ENCODE results near the gene PSMC5. TPM values are rescaled to one million over a fixed set of nuclear protein-coding genes. Genes with fewer than 3 reads are reported as not detected.
A peak's percentile ranks its signal among the peaks of the same experiment; 100 is the strongest.

PSMC5 gene
- polyA plus RNA-seq, 4 donors: 179 to 189 (median 184) TPM

DNA sequence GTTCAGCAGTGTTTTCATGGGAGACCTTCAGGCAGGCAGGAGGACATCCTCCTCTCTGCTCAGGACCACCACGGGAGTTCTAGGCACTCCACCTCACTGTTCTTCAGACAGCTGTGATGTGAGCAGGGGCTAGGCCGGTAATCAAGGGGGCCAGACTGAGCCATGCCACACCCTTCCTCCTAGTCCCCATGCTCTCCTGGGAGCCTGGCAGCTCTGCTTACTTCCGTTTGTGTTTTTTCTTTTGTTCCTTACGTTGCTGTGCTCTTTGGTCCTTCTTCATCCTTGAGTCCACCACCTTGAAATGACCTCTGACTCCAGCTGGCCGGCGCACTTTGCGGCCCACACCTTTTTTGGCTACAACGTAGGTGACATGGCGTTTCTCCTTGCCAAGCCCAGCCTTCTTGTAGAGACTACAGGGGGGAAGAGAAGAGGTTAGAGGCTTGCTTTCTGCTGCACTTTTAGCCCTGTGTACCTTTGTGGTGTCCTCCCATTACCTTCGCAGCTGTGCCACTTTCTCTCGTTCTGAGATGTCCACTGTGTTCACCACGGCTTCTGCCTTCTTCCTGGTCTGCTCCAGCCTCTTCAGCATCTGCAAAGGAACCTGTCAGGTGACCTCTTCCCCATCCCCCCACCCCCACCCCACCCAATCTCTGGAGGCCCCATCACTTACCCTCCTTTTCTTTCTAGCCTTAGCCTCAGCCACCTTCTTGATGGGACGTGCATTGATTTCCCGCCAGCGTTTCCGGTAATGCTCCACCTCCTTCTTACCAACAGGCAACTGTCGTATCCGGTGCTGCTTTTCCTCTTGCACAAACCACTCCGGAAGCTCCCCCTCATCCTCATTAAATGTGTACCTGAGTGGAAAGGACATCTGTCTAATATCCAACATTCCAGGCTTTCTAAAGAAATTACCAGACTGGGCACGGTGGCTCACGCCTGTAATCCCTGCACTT lies 7.4 kb upstream of the PSMC5 start:
- DNase-seq (ENCODE audit: low read depth in 4 of 4, low spot score in 3 of 4): no peak

DNA sequence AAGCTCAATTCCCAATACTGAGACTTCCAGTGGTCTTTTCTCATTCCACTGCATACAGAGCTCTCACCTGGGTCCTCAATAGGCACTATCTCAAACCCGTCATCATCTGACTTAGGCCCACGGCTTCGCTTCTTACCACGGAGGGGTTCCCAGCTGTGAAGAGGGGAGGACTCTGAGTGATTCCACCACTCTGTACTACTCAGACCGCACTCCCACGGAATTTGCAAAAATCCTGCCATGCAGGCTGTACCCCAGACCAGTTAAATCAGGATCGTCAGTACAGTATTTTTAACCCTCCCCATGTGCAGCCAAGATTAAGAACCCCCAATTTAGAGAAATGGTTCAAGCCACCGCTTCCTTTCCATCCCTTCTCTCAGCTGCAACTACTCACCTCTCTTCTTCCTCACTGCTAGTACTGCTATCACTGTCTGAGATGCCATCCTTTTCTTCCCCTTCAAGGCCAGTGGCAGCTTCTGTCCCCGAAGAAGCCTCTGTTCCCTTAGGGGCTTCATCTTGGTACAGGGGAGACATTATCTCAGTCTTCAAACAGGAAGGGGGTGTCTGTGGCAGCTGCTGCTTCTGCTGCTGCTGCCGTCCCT lies 6.2 kb upstream of the PSMC5 start:
- no peak for DNase-seq (ENCODE audit: low read depth in 4 of 4, low spot score in 3 of 4)

DNA sequence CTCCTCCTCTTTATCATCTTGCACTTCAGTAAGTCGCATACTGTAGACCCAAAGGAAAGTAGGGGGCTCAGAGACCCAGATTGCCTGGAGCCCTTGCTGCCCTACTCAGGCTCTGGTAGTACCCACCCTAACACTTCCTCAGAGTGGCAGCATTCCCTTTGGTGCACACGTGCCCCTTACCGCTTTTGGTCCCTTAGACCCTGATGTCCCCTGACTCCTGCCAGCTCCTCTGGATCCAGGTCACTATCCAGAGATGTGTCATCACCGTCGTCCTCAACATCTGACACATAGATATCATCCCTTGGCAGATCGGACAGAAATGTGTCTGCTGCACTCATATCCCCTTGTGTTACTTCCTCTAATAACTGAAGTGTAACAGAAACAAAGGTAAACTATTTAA lies 5.4 kb upstream of the PSMC5 start:
- no peak for DNase-seq (ENCODE audit: low read depth in 4 of 4, low spot score in 3 of 4)

DNA sequence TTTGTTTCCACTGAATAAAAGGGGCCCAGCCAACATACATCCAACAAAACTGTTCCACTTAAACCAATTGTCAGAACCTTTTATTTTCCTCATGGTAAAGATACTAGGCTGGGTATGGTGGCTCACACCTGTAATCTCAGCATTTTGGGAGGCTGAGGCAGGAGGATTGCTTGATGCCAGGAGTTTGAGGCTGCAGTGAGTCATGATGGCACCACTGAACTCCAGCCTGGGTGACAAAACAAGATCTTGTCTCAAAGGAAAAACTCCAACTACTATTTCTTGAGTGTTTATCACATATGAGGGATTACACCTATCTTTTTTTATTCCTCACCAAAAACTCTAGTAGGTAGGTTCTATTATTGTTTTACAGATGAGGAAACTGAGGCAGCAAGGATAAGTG lies 4.7 kb upstream of the PSMC5 start:
- no peak for DNase-seq (ENCODE audit: low read depth in 4 of 4, low spot score in 3 of 4)

DNA sequence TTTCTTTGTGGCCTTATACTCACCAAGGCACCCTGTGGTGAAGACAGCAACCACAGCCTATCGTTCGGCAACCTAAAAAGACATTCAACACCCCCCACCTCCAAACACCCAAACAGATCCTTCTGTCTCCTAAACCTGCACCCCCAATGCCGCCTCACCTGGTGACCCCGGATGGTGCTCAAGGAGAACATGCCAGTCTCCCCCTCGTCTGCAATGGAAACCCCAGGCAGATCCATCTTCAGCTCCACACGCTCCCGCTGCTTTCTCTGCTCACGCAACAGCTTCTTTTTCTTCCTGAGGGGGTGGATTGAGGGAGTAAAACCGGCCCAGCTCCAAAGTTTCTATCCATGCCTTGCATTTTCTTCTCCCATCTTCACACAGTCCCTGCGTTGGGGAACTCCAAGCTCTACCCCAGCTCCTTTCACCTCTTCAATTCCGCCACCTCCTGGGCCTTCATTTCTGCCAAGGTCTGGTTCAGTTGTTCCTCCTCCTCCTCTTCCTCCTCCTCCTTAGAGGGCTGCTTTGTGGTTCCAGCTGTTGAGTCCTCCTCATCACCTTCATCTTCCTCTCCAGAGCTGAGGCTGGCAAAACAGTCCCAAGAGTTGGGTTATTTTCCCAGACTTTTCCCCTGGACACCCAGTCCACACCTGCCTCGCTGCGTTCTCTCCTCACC lies 3.4 kb upstream of the PSMC5 start:
- no peak for DNase-seq (ENCODE audit: low read depth in 4 of 4, low spot score in 3 of 4)

DNA sequence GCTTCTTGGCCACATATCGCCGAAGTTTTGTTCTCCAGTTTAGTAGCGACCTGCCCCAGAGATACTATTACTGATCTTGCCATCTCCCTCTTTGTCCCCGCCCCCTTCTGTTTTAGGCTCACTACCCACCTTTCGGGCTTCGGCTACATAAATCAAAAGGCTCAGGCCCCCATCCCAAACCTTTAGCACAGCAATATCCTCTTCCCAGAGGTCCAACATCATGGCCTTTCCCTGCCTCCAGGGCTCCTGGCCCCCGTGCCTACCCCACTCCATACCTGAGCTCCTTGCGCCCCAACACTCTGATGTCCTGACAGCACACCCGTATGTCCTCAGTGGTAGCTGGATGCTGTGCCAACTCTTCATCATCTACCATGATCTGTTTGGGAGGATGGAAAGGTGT lies 2.9 kb upstream of the PSMC5 start:
- no peak for DNase-seq (ENCODE audit: low read depth in 4 of 4, low spot score in 3 of 4)

DNA sequence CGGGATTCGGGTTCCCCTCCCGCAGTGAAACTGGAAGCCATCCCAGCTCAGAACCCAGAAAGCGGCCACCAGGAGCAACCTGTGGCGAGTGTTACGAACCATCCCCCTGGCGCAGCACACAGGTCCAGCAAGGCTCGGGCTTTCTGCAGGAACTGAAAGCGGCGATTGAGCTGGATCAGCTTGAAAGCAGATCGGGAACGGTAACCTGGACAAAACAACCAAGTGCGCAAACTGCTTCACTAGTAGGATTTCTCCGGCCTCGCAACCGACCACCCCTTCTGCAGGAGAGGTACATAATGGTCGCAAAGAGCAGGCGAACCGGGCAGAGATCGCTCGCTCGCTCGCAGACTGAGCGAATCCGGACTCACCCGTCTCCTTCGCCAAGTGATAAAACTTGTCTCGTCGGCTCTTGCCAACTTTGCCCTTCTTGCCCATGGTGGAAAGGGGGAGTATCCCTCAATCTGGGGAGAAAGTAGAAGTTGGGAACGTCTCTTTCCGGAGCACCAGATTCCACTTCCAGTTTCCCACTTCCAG lies 696 bp upstream of the PSMC5 start:
- no peak for DNase-seq (ENCODE audit: low read depth in 4 of 4, low spot score in 3 of 4)

DNA sequence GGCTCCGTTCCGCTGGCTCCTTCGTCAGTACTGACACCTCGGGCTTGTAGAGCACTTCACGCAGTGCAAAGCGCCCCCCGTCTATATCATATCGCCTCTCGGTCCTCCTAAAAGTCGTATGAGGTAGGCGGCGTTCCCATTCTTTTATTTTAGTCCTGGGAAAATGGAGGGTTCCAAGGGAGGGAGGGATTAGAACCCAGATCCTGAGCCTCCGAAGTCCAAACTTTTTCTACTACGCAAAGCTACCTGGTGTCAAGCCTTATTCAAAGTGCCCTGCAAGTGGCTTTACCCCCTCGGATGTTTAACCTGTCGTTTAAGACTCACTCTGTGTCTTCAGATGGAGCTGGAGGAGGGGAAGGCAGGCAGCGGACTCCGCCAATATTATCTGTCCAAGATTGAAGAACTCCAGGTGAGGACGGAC lies 580 bp downstream of the PSMC5 start:
- no peak for DNase-seq (ENCODE audit: low read depth in 4 of 4, low spot score in 3 of 4)

DNA sequence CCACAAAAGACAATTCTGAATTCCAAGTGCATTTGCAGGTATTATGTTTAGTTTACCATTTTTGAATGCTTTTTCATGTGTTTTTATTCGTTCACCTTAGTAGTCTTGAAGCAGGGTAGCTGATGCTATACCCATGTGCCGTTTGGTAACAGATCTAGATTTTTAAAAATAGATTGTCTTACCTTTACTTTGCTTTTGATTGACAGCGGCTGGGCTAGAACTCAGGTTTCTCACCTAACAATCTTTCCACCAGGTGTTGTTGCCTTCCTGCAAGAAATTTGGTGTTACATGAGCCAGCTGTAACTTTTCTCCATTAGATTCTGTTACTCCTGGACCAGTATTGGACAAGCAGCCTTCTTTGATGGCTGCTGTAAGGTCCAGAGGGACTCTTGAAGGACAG lies 1.7 kb downstream of the PSMC5 start:
- no peak for DNase-seq (ENCODE audit: low read depth in 4 of 4, low spot score in 3 of 4)

DNA sequence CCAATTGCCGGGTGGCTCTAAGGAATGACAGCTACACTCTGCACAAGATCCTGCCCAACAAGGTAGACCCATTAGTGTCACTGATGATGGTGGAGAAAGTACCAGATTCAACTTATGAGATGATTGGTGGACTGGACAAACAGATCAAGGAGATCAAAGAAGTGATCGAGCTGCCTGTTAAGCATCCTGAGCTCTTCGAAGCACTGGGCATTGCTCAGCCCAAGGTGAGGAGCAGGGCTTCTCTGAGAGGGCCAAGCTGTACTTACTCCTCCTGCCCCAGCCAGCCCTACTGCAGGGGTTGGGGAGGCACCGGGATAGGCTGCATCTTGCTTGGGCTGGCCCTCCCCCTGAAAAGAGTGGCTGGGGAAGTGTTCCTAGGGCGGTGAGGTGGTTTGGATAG lies 3.0 kb downstream of the PSMC5 start:
- no peak for DNase-seq (ENCODE audit: low read depth in 4 of 4, low spot score in 3 of 4)

DNA sequence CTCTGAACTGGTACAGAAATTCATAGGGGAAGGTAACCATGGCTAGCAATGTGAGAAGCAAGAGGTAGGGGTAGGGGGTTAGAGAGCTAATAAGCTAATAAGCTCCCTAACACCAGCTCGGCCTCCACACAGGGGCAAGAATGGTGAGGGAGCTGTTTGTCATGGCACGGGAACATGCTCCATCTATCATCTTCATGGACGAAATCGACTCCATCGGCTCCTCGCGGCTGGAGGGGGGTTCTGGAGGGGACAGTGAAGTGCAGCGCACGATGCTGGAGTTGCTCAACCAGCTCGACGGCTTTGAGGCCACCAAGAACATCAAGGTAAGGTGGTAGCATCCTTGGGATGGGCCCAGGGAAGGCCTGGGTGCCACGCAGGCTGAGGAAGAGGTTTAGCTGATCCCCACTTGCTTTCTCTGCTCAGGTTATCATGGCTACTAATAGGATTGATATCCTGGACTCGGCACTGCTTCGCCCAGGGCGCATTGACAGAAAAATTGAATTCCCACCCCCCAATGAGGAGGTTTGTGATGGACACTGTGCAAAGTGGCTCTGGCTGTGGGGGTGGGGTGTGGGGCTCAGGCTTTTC lies 3.8 kb downstream of the PSMC5 start:
- no peak for DNase-seq (ENCODE audit: low read depth in 4 of 4, low spot score in 3 of 4)

DNA sequence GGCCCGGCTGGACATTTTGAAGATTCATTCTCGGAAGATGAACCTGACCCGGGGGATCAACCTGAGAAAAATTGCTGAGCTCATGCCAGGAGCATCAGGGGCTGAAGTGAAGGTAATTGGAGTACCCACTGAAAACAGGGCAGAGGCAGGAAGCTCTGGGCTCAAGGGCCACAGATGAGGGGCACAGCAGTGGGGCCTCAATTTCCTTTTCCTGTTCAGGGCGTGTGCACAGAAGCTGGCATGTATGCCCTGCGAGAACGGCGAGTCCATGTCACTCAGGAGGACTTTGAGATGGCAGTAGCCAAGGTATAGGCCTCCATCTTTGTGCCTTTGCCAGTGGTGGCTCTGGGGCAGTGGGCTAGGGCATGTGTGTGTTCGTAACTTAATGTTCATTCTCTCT lies 4.3 kb downstream of the PSMC5 start:
- no peak for DNase-seq (ENCODE audit: low read depth in 4 of 4, low spot score in 3 of 4)

DNA sequence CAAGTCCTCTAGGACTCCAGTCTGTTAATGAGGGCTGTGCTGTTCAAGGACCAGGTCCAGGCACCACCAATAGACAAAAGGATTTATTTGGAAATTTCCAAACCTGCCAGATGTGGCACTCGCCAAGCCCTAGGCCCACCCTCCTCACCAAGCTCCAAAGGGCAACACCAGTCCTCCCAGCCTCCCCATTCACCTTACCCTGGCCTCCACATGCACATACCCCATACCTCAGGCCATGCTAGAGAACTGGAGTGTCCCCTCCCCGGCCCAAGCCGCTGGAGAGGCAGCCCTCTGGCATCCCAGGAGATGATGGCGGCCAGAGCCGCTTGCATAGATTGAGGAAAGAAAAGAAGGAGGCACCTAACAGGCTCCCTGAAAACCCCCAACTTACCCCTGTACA lies 4.8 kb downstream of the PSMC5 start:
- DNase-seq (ENCODE audit: low read depth in 4 of 4, low spot score in 3 of 4): no peak

DNA sequence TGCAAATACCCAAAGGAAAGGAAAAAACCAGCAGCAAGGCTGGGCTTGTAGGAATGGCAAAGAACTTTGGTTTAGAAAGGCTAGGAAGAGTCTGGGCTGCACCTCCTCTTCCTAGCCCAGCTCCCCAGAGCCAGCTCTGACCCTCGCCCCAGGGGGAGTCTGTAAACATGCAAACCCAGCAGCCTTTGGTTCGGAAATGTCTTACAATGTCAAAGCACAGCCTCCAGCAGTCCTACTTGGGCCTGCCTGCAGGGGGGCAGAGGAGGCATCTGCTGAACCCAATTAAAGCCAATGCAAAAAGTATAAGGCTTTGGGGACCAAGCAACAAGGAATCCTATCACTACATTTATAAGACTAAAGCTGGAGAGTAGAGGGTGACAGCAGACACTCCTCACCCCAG lies 5.2 kb downstream of the PSMC5 start:
- no peak for DNase-seq (ENCODE audit: low read depth in 4 of 4, low spot score in 3 of 4)

DNA sequence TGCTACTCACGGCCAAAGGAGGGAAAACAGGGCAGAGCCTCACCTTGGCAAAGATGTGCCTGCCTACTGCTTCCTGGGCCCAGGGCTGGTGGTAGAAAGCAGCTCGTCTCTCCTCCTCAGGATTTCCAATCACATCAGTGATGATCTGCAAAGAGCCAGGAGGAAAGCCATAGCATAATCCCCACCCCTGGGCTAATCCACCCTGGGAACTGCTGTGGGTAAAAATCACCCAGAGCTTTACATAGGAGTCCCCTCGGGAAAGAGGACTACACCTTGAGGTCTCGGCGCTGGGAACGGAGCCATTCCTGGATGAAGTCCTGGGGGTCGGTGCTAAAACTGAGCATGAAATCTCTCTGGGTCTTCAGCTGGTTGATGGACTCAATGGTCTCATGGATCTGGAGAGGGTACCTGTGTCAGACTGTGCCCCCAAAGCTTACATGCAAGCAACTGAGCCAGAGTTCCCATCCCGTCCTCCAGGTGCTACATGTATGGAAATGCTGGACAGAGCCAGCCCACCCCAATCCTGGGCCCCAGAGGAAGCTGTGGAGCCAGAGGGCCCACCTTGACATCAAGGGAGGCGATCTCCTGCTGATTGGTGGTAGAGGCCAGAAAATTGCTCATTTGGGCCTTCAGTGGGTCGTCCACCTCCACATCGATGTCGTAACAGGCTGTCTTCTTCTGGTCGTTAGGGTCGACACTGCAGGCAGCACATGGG lies 6.0 kb downstream of the PSMC5 start:
- no peak for DNase-seq (ENCODE audit: low read depth in 4 of 4, low spot score in 3 of 4)

DNA sequence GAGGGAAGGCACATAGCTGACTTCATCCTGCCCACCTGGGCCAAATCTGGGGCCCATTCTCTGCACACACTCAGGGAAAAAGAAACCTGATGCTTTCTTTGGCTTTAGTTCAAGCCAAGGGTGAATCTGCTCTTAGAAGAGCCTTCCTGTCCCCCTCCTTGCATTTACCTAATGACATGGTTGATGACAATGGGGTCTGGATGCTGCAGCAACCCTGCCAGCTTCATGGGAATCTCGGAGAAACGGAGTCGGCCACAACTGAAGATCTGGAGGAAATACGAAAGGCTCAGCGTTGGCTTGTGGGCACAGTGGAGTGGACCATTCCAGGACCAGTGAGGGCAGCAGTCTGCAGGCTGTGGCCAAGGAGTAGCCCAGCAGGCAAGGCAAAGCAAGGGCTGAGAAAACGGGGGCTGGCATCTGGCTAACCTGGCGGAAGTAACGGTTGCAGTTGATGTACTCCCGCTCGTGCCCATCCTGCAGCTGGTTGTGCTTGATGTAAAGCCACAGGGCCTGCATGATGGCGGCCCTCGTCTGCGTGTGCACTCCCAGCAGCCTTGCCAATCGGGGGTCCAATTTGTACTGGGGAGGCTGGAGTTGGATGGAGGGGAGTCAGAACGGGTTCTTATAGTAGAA lies 6.6 kb downstream of the PSMC5 start:
- no peak for DNase-seq (ENCODE audit: low read depth in 4 of 4, low spot score in 3 of 4)

DNA sequence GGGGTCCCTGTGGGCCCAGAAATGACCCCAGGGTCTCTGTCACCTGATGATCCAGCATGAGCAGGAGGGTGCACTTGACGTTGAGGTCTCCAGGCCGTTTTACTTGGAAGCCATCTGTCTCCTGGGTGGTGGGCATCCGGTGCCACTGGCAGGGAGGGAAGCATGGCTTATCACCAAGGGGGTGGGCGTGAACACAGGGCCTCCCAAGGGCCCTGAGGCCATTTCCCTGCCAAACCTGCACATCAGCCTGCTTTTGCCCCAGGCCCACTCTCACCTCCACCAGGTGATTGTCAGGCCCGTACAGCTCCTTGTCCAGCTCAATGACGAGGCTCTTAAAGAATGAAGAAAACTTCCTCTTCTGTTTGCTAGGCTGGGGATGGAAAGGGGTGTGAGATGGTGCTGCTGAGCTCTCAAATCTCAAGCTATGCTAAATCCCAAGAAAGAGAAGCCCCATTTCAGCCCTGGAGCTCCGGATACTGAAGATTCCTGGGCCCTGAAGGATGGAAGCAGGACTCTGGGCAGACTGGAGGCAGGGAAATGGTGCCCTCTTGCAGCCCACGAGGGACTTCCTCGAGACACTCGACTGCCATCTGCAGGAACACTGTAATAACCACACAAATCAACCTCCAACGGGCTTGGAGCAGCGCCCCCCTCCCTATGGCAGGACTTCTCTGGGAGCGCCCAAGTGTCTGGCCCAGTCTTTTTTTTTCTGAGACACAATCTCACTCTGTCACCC lies 7.4 kb downstream of the PSMC5 start:
- DNase-seq (ENCODE audit: low read depth in 4 of 4, low spot score in 3 of 4): peak in 1 of 4 donors; percentile 35

DNA sequence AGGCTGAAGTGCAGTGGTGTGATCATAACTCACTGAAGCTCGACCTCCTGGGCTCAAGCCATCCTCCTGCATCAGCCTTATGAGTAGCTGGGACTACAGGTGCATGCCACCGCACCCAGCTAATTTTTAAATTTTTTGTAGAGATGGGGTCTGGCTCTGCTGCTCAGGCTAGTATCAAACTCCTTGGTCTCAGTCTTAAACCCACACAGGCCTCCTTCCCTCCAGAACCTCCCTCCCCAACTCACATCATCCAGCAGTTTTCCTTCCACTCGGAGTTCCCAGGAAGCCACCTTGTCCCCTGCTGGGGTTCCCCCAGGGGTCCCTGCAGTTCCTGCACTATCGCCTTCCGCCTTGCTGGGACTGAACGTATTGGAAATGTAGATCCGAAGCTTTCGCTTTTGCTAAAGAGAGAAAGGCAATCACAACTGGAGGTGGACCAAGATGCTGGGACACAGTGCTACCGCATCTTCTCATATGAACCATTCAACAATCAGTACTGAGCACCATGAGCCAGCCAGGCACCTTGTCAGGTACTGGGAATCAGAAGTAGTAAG lies 8.0 kb downstream of the PSMC5 start:
- no peak for DNase-seq (ENCODE audit: low read depth in 4 of 4, low spot score in 3 of 4)

DNA sequence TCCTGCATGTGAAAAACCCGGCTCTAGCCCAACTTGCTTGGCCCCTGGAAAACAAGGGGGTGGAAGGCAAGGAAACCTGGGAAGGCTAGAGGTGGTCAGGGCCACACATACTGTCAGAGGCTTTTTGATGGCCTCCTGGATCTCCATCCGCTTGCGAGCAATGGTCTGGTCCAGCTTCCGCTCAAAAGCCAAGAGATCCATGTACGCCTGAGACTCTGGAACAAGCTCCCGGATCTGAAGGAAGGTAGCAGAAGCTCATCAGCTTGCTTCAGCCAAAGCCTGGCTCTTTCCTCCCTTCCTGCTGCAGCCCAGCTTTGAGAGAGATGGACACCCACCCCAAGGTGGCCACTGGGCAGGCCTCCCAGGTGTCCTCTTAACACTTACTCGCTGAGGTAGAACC lies 9.6 kb downstream of the PSMC5 start:
- DNase-seq (ENCODE audit: low read depth in 4 of 4, low spot score in 3 of 4): no peak
